ENCODE data around the gene EBI3. TPM values are rescaled to one million over a fixed set of nuclear protein-coding genes. Genes with fewer than 3 reads are reported as not detected.

The EBI3 gene
- total RNA-seq, 2 donors from 2014 or later: not detected

- Histone ChIP-seq H3K36me3 (ENCODE audit: control insufficient read depth, insufficient read depth, low read length) (no peaks in the 10 kb centered on the region), H3K27ac (ENCODE audit: low read depth, low read length) (no peak overlapping the region), H3K9me3 (ENCODE audit: control insufficient read depth, low read length) (peaks cover 8% of the 10 kb centered on the region), H3K4me3 (ENCODE audit: low read length) (no peak overlapping the region), H3K9ac (ENCODE audit: extremely low read depth, low read length, poor library complexity, severe bottlenecking) (no peak overlapping the region), H3K4me1 (ENCODE audit: control insufficient read depth, insufficient read depth, low read length) (no peaks in the 10 kb centered on the region), H3K27me3 (ENCODE audit: control insufficient read depth, insufficient read depth, low read length, poor library complexity, severe bottlenecking) (peaks cover 33% of the 10 kb centered on the region)
- Mint-ChIP-seq H3K27me3 (ENCODE audit: insufficient read depth) (peaks cover 75% of the 10 kb centered on the region), H3K4me3 (no peak overlapping the region), H3K27ac (no peak overlapping the region), H3K9me3 (peaks cover 8% of the 10 kb centered on the region), H3K36me3 (ENCODE audit: low read depth) (no peaks in the 10 kb centered on the region), H3K4me1 (no peaks in the 10 kb centered on the region)
- TF ChIP-seq, protein P1, sequence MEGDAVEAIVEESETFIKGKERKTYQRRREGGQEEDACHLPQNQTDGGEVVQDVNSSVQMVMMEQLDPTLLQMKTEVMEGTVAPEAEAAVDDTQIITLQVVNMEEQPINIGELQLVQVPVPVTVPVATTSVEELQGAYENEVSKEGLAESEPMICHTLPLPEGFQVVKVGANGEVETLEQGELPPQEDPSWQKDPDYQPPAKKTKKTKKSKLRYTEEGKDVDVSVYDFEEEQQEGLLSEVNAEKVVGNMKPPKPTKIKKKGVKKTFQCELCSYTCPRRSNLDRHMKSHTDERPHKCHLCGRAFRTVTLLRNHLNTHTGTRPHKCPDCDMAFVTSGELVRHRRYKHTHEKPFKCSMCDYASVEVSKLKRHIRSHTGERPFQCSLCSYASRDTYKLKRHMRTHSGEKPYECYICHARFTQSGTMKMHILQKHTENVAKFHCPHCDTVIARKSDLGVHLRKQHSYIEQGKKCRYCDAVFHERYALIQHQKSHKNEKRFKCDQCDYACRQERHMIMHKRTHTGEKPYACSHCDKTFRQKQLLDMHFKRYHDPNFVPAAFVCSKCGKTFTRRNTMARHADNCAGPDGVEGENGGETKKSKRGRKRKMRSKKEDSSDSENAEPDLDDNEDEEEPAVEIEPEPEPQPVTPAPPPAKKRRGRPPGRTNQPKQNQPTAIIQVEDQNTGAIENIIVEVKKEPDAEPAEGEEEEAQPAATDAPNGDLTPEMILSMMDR (conservative IDR thresholded peaks at IDR 0.05): peak; percentile 69
- peak; percentile 88 for DNase-seq
- 81 to 84% methylated on average over 20 to 33 of the region's 33 CpGs for WGBS, 2 experiments (ENCODE audit: insufficient coverage in 1 of 2, insufficient read length in 1 of 2)
Measured at GRCh38 chr19:4199699-4200293, 29.5 kb upstream of the EBI3 start.

DNA sequence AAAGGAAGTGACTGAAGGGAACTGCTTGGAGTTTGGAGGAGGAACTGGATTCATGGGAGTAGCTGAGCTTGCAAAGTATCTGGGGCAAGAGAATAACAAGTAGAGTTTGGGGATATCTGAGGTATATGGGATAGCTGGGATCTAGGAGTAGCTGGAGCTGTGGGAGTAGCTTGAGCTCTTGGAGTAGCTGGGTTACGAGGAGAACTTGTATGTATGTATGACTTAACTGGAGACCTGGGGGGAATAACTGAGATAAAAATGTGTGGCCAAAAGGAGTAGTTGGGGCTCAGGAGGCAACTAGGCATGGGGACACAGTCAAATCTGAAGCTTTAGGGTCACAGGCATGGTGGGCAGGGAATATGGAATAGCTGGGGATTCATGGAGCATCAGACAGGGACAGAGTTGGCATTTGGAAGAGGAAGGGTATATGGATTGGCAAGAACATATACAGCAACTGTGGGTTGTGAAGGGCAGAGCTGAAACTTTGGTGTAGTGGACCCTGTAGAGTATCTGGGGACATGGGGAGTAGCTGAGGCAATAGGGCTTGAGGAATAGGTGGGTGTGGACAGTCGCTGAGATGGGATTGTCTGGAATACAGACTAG lies 28.3 kb upstream of the EBI3 start:
- Mint-ChIP-seq H3K36me3 (ENCODE audit: low read depth) (no peaks in the 10 kb centered on the region), H3K4me1 (no peaks in the 10 kb centered on the region), H3K27ac (no peak overlapping the region), H3K9me3 (peaks cover 8% of the 10 kb centered on the region), H3K4me3 (no peak overlapping the region), H3K27me3 (ENCODE audit: insufficient read depth) (peaks cover 62% of the 10 kb centered on the region)
- H3K9ac ChIP-seq (ENCODE audit: extremely low read depth, low read length, poor library complexity, severe bottlenecking): no peak overlapping the region
- no peak for DNase-seq
- H3K4me1 ChIP-seq (ENCODE audit: control insufficient read depth, insufficient read depth, low read length): no peaks in the 10 kb centered on the region
- H3K27ac ChIP-seq (ENCODE audit: low read depth, low read length): no peak overlapping the region
- peaks cover 33% of the 10 kb centered on the region for H3K27me3 ChIP-seq (ENCODE audit: control insufficient read depth, insufficient read depth, low read length, poor library complexity, severe bottlenecking)
- no peak overlapping the region for H3K4me3 ChIP-seq (ENCODE audit: low read length)
- H3K36me3 ChIP-seq (ENCODE audit: control insufficient read depth, insufficient read depth, low read length): no peaks in the 10 kb centered on the region
- H3K9me3 ChIP-seq (ENCODE audit: control insufficient read depth, low read length): peaks cover 8% of the 10 kb centered on the region
- 39 to 44% methylated on average over 2 of the region's 2 CpGs for WGBS, 2 experiments (ENCODE audit: insufficient coverage in 1 of 2, insufficient read length in 1 of 2)
- TF ChIP-seq, protein P1 (conservative IDR thresholded peaks at IDR 0.05): no peak

GRCh38 chr19:4201798-4202197 lies 27.5 kb upstream of the EBI3 start:
- H3K27ac ChIP-seq (ENCODE audit: low read depth, low read length): no peak overlapping the region
- peaks cover 55% of the 10 kb centered on the region for H3K27me3 Mint-ChIP-seq (ENCODE audit: insufficient read depth)
- no peaks in the 10 kb centered on the region for H3K4me1 ChIP-seq (ENCODE audit: control insufficient read depth, insufficient read depth, low read length)
- H3K27me3 ChIP-seq (ENCODE audit: control insufficient read depth, insufficient read depth, low read length, poor library complexity, severe bottlenecking): peaks cover 33% of the 10 kb centered on the region
- DNase-seq: no peak
- no peaks in the 10 kb centered on the region for H3K36me3 Mint-ChIP-seq (ENCODE audit: low read depth)
- H3K4me3 Mint-ChIP-seq: no peak overlapping the region
- H3K27ac Mint-ChIP-seq: no peak overlapping the region
- no peak overlapping the region for H3K4me3 ChIP-seq (ENCODE audit: low read length)
- TF ChIP-seq, protein P1 (conservative IDR thresholded peaks at IDR 0.05): no peak
- WGBS, 2 experiments (ENCODE audit: insufficient coverage in 1 of 2, insufficient read length in 1 of 2): 90 to 95% methylated on average over 4 of the region's 4 CpGs
- peaks cover 8% of the 10 kb centered on the region for H3K9me3 Mint-ChIP-seq
- no peaks in the 10 kb centered on the region for H3K36me3 ChIP-seq (ENCODE audit: control insufficient read depth, insufficient read depth, low read length)
- peaks cover 8% of the 10 kb centered on the region for H3K9me3 ChIP-seq (ENCODE audit: control insufficient read depth, low read length)
- no peak overlapping the region for H3K9ac ChIP-seq (ENCODE audit: extremely low read depth, low read length, poor library complexity, severe bottlenecking)
- no peaks in the 10 kb centered on the region for H3K4me1 Mint-ChIP-seq
